ENCODE measurements around the gene RDH5. TPM values are rescaled to one million over a fixed set of nuclear protein-coding genes. Genes with fewer than 3 reads are reported as not detected.

The RDH5 gene
- total RNA-seq, 5 donors from 2014 or later (not counting 1 experiment from before 2014, with no cell fraction given), result 13.0 to 29.1 (median 22.4) TPM

- Mint-ChIP-seq H3K4me1 (peaks cover 21 to 40% (median 29%) of the 10 kb centered on the region in 3 donors), H3K27ac (peak overlapping the region; percentile 61 to 75), H3K4me3 (no peak overlapping the region), H3K36me3 (peaks cover 3% of the 10 kb centered on the region), H3K27me3 (no peaks in the 10 kb centered on the region), H3K9me3 (no peaks in the 10 kb centered on the region)
- 98% methylated on average over 6 of the region's 11 CpGs for WGBS (ENCODE audit: insufficient coverage)
- Histone ChIP-seq H3K36me3 (ENCODE audit: control insufficient read depth in 2 of 2, extremely low read depth in 1 of 2, insufficient read depth in 1 of 2, low read length in 1 of 2) (peaks cover 6 to 23% of the 10 kb centered on the region in 2 donors), H3K9me3 (no peaks in the 10 kb centered on the region), H3K27ac (ENCODE audit: low read length) (peak overlapping the region; percentile 10), H3K4me1 (ENCODE audit: control insufficient read depth in 1 of 2, extremely low read depth in 1 of 2, insufficient read depth in 2 of 2, low read length in 2 of 2) (peaks cover 2 to 43% of the 10 kb centered on the region in 2 experiments), H3K27me3 (replicated peaks in 1 of 2; ENCODE audit: control insufficient read depth in 2 of 2, extremely low read depth in 1 of 2, insufficient read depth in 2 of 2, low read length in 1 of 2) (no peaks in the 10 kb centered on the region), H3K4me3 (ENCODE audit: control insufficient read depth in 1 of 2, extremely low read depth in 1 of 2, low read length in 1 of 2) (no peak overlapping the region)
- ATAC-seq (replicated peaks in 1 of 4) (peak; percentile 55 to 67 (median 59)), DNase-seq (peak; percentile 34 to 76 (median 61))
- CTCF ChIA-PET, result interaction anchor here (1.0 to 1.3 kb wide), 5 partner anchors 9 to 93 kb away, joined by 3 to 21 read pairs (median 4); partner anchors contain the start of genes BLOC1S1 (in 1 of the 2), ORMDL2 (in 1 of the 2) and SARNP (in 1 of the 2)
- POLR2A ChIA-PET, result no interaction called here
Measured at GRCh38 chr12:55724226-55724939, 4.2 kb downstream of the RDH5 start.

DNA sequence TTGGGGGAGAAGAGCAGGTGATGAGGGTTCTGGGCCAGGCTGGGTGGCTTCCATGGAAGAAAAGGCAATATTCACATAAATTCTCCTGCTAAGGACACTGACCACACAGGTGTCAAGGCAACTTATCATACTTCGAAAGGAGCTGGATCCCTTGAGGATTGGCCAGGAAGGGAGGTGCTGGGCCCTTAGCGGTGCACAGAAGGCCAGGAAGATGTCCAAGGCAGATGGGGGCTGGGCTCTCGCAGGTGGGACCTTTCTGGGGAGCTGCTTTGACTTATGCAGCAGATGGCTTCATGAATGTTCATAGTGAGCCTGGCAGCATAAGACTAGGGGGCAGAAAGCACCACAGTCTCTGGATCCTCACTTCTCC is 4.7 kb downstream of the RDH5 start:
- ChIA-PET CTCF (interaction anchor here (1.0 to 1.3 kb wide), 5 partner anchors 9 to 93 kb away, joined by 3 to 21 read pairs (median 4); partner anchors contain the start of genes BLOC1S1 (in 1 of the 2), ORMDL2 (in 1 of the 2) and SARNP (in 1 of the 2)), POLR2A (no interaction called here)
- DNase-seq (no peak), ATAC-seq (replicated peaks in 1 of 4) (no peak)
- Histone ChIP-seq H3K9me3 (no peaks in the 10 kb centered on the region), H3K4me1 (ENCODE audit: control insufficient read depth in 1 of 2, extremely low read depth in 1 of 2, insufficient read depth in 2 of 2, low read length in 2 of 2) (peaks cover 3 to 45% of the 10 kb centered on the region in 2 experiments), H3K27ac (ENCODE audit: low read length) (peak overlapping the region; percentile 10), H3K27me3 (replicated peaks in 1 of 2; ENCODE audit: control insufficient read depth in 2 of 2, extremely low read depth in 1 of 2, insufficient read depth in 2 of 2, low read length in 1 of 2) (no peaks in the 10 kb centered on the region), H3K36me3 (ENCODE audit: control insufficient read depth in 2 of 2, extremely low read depth in 1 of 2, insufficient read depth in 1 of 2, low read length in 1 of 2) (peaks cover 6 to 17% of the 10 kb centered on the region in 2 donors), H3K4me3 (ENCODE audit: control insufficient read depth in 1 of 2, extremely low read depth in 1 of 2, low read length in 1 of 2) (no peak overlapping the region)
- Mint-ChIP-seq H3K36me3 (peaks cover 3% of the 10 kb centered on the region), H3K9me3 (no peaks in the 10 kb centered on the region), H3K4me3 (no peak overlapping the region), H3K27me3 (no peaks in the 10 kb centered on the region), H3K27ac (peak overlapping the region; percentile 61 to 75), H3K4me1 (peaks cover 25 to 45% (median 34%) of the 10 kb centered on the region in 3 donors)
- WGBS (ENCODE audit: insufficient coverage), result 83% methylated on average over 1 of the region's 3 CpGs

GRCh38 chr12:55725556-55725955 is 5.4 kb downstream of the RDH5 start:
- H3K27me3 Mint-ChIP-seq, result no peaks in the 10 kb centered on the region
- no peaks in the 10 kb centered on the region for H3K9me3 ChIP-seq
- H3K27ac ChIP-seq (ENCODE audit: low read length), result no peak overlapping the region
- H3K9me3 Mint-ChIP-seq, result no peaks in the 10 kb centered on the region
- peak overlapping the region; percentile 61 to 62 for H3K27ac Mint-ChIP-seq
- peak overlapping the region in 1 of 3 donors; percentile 24 for H3K4me3 Mint-ChIP-seq
- POLR2A ChIA-PET, result interaction anchor here in 1 of 2 donors (0.6 kb wide), 1 partner anchor 1177 kb away, joined by 11 read pairs; no protein-coding TSS in a partner anchor
- ATAC-seq (replicated peaks in 1 of 4) (no peak), DNase-seq (no peak)
- no peaks in the 10 kb centered on the region for H3K27me3 ChIP-seq (replicated peaks in 1 of 2; ENCODE audit: control insufficient read depth in 2 of 2, extremely low read depth in 1 of 2, insufficient read depth in 2 of 2, low read length in 1 of 2)
- peaks cover 3% of the 10 kb centered on the region for H3K36me3 Mint-ChIP-seq
- peaks cover 6 to 11% of the 10 kb centered on the region in 2 donors for H3K36me3 ChIP-seq (ENCODE audit: control insufficient read depth in 2 of 2, extremely low read depth in 1 of 2, insufficient read depth in 1 of 2, low read length in 1 of 2)
- peaks cover 30 to 48% (median 41%) of the 10 kb centered on the region in 3 donors for H3K4me1 Mint-ChIP-seq
- peaks cover 7 to 45% of the 10 kb centered on the region in 2 experiments for H3K4me1 ChIP-seq (ENCODE audit: control insufficient read depth in 1 of 2, extremely low read depth in 1 of 2, insufficient read depth in 2 of 2, low read length in 2 of 2)
- CTCF ChIA-PET, result interaction anchor here (1.3 kb wide), 3 partner anchors 10 to 13 kb away, joined by 3 to 21 read pairs (median 6); partner anchors contain the start of gene BLOC1S1 (in 1 of the 2)
- 91% methylated on average over 1 of the region's 3 CpGs for WGBS (ENCODE audit: insufficient coverage)
- H3K4me3 ChIP-seq (ENCODE audit: control insufficient read depth in 1 of 2, extremely low read depth in 1 of 2, low read length in 1 of 2), result no peak overlapping the region

DNA sequence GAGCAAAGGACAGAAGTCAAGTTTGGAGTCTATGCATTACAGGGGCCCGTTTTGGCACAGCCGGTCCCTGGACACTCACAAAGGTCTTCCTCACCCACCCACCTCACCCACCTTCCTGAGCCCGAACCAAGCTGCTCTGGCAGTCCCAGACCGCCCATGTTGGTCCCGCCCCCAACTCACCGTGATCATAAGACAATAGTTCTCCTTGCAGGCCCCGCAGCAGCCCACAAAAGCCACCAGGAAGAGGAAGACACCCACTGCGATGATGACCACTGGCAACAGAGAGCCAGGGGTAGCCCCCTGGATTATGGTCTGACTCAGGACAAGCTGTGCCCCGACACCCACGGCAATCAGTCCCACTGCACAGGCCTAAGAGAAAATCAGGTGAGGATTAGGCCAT is 6.8 kb downstream of the RDH5 start:
- H3K27me3 Mint-ChIP-seq, result no peaks in the 10 kb centered on the region
- H3K4me1 Mint-ChIP-seq, result peaks cover 33 to 47% (median 45%) of the 10 kb centered on the region in 3 donors
- POLR2A ChIA-PET, result no interaction called here

DNA sequence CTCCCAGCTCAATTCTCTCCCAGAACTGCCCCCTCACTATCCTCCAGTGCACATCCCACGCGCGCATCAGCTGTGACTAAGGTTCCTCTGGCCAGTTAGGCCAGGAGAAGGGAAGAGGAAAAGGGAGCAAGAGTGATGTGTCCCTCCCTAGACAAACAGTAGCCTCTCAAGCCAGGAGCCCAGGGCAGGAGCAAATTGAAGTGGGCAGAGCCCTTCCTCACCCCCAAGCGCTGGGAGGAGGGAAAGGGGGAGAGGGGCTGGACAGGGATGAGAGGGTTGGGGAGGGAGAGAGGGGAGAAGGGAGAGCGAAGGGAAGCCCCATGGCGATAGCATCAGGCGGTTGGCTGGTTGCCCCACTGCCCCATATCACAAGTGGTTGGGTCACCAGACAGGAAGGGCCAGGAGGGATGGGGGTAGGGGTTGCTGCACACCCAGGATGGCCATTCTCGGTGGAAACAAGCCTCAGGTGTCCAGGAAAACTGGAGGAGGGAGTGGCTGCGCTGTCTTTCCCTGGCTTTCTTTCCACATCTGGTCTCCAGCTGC is 7.5 kb downstream of the RDH5 start:
- ChIA-PET CTCF (no interaction called here), POLR2A (no interaction called here)
- peaks cover 33 to 47% (median 45%) of the 10 kb centered on the region in 3 donors for H3K4me1 Mint-ChIP-seq
- peaks cover under 1 to 10% of the 10 kb centered on the region in 2 donors for H3K36me3 ChIP-seq (ENCODE audit: control insufficient read depth in 2 of 2, extremely low read depth in 1 of 2, insufficient read depth in 1 of 2, low read length in 1 of 2)
- peaks cover 3% of the 10 kb centered on the region for H3K36me3 Mint-ChIP-seq
- ATAC-seq (replicated peaks in 1 of 4), result no peak
- peak overlapping the region; percentile 46 to 60 for H3K4me3 ChIP-seq (ENCODE audit: control insufficient read depth in 1 of 2, extremely low read depth in 1 of 2, low read length in 1 of 2)
- H3K27ac ChIP-seq (ENCODE audit: low read length), result peak overlapping the region; percentile 62
- no peaks in the 10 kb centered on the region for H3K27me3 ChIP-seq (replicated peaks in 1 of 2; ENCODE audit: control insufficient read depth in 2 of 2, extremely low read depth in 1 of 2, insufficient read depth in 2 of 2, low read length in 1 of 2)
- no peaks in the 10 kb centered on the region for H3K9me3 ChIP-seq
- no peaks in the 10 kb centered on the region for H3K9me3 Mint-ChIP-seq
- no peaks in the 10 kb centered on the region for H3K27me3 Mint-ChIP-seq
- peaks cover 9 to 45% of the 10 kb centered on the region in 2 experiments for H3K4me1 ChIP-seq (ENCODE audit: control insufficient read depth in 1 of 2, extremely low read depth in 1 of 2, insufficient read depth in 2 of 2, low read length in 2 of 2)
- peak overlapping the region; percentile 89 to 90 for H3K27ac Mint-ChIP-seq
- DNase-seq, result no peak
- H3K4me3 Mint-ChIP-seq, result peak overlapping the region; percentile 71 to 83 (median 74)
- 60% methylated on average over 3 of the region's 9 CpGs for WGBS (ENCODE audit: insufficient coverage)

More for the DNA sequence above, 6.8 kb downstream of the RDH5 start:
- CTCF ChIA-PET, result no interaction called here
- ATAC-seq (replicated peaks in 1 of 4) (no peak), DNase-seq (no peak)
- H3K4me1 ChIP-seq (ENCODE audit: control insufficient read depth in 1 of 2, extremely low read depth in 1 of 2, insufficient read depth in 2 of 2, low read length in 2 of 2), result peaks cover 9 to 45% of the 10 kb centered on the region in 2 experiments
- no peak overlapping the region for H3K4me3 ChIP-seq (ENCODE audit: control insufficient read depth in 1 of 2, extremely low read depth in 1 of 2, low read length in 1 of 2)
- peaks cover 6 to 10% of the 10 kb centered on the region in 2 donors for H3K36me3 ChIP-seq (ENCODE audit: control insufficient read depth in 2 of 2, extremely low read depth in 1 of 2, insufficient read depth in 1 of 2, low read length in 1 of 2)
- H3K9me3 ChIP-seq, result no peaks in the 10 kb centered on the region
- WGBS (ENCODE audit: insufficient coverage), result 57% methylated on average over 7 of the region's 10 CpGs
- Mint-ChIP-seq H3K36me3 (peaks cover 3% of the 10 kb centered on the region), H3K4me3 (peak overlapping the region; percentile 71 to 83 (median 74)), H3K9me3 (no peaks in the 10 kb centered on the region), H3K27ac (peak overlapping the region; percentile 89 to 90)
- peak overlapping the region; percentile 33 for H3K27ac ChIP-seq (ENCODE audit: low read length)
- no peaks in the 10 kb centered on the region for H3K27me3 ChIP-seq (replicated peaks in 1 of 2; ENCODE audit: control insufficient read depth in 2 of 2, extremely low read depth in 1 of 2, insufficient read depth in 2 of 2, low read length in 1 of 2)

DNA sequence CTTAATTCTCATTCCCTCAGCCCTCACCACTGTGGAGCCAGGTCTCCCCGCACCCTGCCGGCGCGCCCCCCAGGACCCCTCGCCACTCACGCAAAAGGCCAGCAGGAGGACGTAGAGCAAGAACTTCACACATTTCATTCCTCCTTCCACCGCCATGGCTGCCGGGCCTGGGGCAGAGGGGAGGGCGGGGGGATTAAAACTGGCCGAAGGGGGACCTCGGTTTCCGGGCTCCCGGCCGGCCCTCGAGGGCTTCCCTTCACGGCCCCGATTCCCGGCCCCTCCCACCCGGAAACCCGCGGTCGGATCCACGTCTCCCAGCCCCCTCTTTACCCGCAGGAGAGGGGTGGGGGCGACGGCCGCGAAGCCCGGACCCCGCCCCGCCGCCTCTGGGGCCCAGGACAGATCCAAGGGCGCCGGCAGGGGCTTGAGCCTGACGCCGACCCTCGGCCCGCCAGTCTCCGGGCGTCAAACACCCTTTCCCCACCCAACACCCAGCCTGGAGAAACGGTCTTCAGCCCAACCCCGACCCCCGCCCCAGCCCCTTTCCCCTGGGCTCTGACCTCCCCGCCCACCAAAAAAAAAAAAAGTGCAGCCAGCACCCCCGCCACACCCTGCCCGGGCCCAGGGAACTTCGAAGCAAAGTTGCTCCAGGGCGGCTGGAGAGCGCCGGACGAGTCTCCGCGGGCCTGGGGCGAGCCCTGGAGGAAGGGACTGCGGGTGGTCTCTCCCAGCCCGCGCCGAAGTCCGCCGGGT is 8.2 kb downstream of the RDH5 start:
- DNase-seq, result peak in 1 of 35 experiments; percentile 32
- Mint-ChIP-seq H3K4me1 (peaks cover 33 to 47% (median 45%) of the 10 kb centered on the region in 3 donors), H3K27me3 (no peaks in the 10 kb centered on the region), H3K36me3 (peaks cover 3% of the 10 kb centered on the region), H3K27ac (peak overlapping the region; percentile 89 to 90), H3K4me3 (peak overlapping the region; percentile 71 to 83 (median 74)), H3K9me3 (no peaks in the 10 kb centered on the region)
- ChIA-PET POLR2A (no interaction called here), CTCF (interaction anchor here in 1 of 2 donors (2.1 kb wide), 1 partner anchor 10 kb away, joined by 30 read pairs; no protein-coding TSS in a partner anchor)
- H3K4me1 ChIP-seq (ENCODE audit: control insufficient read depth in 1 of 2, extremely low read depth in 1 of 2, insufficient read depth in 2 of 2, low read length in 2 of 2), result peaks cover 9 to 45% of the 10 kb centered on the region in 2 experiments
- H3K4me3 ChIP-seq (ENCODE audit: control insufficient read depth in 1 of 2, extremely low read depth in 1 of 2, low read length in 1 of 2), result peak overlapping the region; percentile 60 to 80
- peak overlapping the region; percentile 62 for H3K27ac ChIP-seq (ENCODE audit: low read length)
- H3K36me3 ChIP-seq (ENCODE audit: control insufficient read depth in 2 of 2, extremely low read depth in 1 of 2, insufficient read depth in 1 of 2, low read length in 1 of 2), result peaks cover 0 to 10% of the 10 kb centered on the region in 2 donors
- WGBS (ENCODE audit: insufficient coverage), result 1% methylated on average over 44 of the region's 61 CpGs
- H3K9me3 ChIP-seq, result no peaks in the 10 kb centered on the region
- ATAC-seq (replicated peaks in 1 of 4), result peak in 3 of 4 experiments; percentile 1 to 6 (median 2)
- H3K27me3 ChIP-seq (replicated peaks in 1 of 2; ENCODE audit: control insufficient read depth in 2 of 2, extremely low read depth in 1 of 2, insufficient read depth in 2 of 2, low read length in 1 of 2), result no peaks in the 10 kb centered on the region
